ENCODE results near the gene SPIRE1.

- TF ChIP-seq CTCF (IDR thresholded peaks at IDR 0.05) = no peak
- TF ChIP-seq POLR2A (IDR thresholded peaks at IDR 0.05) = no peak
These were observed 36.1 kb upstream of the SPIRE1 start for GRCh38 chr18:12694032-12694431.
